HG03045 (cell line): ENCODE measurements around the gene ACSF3.

Source experiments
- ATAC-seq: cut with Tn5 transposase; IDR thresholded peaks from one replicate; pipeline ENCODE4 v1.9.1; 2021; ENCODE audit warnings: mild to moderate bottlenecking, moderate library complexity; ENCODE audit not compliant: unreplicated experiment

Gene ACSF3

GRCh38 chr16:89123001-89123830 lies 29.6 kb downstream of the ACSF3 start:
- ATAC-seq: no peak

GRCh38 chr16:89123831-89124100 lies 30.1 kb downstream of the ACSF3 start:
- ATAC-seq: no peak

- ATAC-seq: no peak
These were observed 35.7 kb downstream of the ACSF3 start for GRCh38 chr16:89129378-89129777.

GRCh38 chr16:89130448-89130847 lies 36.8 kb downstream of the ACSF3 start:
- no peak for ATAC-seq

- ATAC-seq: no peak
These were observed 38.1 kb downstream of the ACSF3 start for GRCh38 chr16:89131783-89132182.

- ATAC-seq: no peak
These were observed 38.7 kb downstream of the ACSF3 start for GRCh38 chr16:89132194-89133005.

- no peak for ATAC-seq
These were observed 39.9 kb downstream of the ACSF3 start for GRCh38 chr16:89133457-89134127.

- no peak for ATAC-seq
These were observed 40.6 kb downstream of the ACSF3 start for GRCh38 chr16:89134269-89134668.

- ATAC-seq: no peak
These were observed 41.5 kb downstream of the ACSF3 start for GRCh38 chr16:89135166-89135565.

GRCh38 chr16:89135971-89136765 lies 42.5 kb downstream of the ACSF3 start:
- no peak for ATAC-seq

GRCh38 chr16:89136931-89137330 lies 43.3 kb downstream of the ACSF3 start:
- no peak for ATAC-seq

- no peak for ATAC-seq
These were observed 44.2 kb downstream of the ACSF3 start for GRCh38 chr16:89137666-89138512.

GRCh38 chr16:89138513-89138795 lies 44.8 kb downstream of the ACSF3 start:
- no peak for ATAC-seq

GRCh38 chr16:89138843-89139520 lies 45.3 kb downstream of the ACSF3 start:
- ATAC-seq: no peak

GRCh38 chr16:89139907-89140361 lies 46.3 kb downstream of the ACSF3 start:
- ATAC-seq: no peak

GRCh38 chr16:89140401-89140800 lies 46.7 kb downstream of the ACSF3 start:
- no peak for ATAC-seq

- ATAC-seq: no peak
These were observed 47.6 kb downstream of the ACSF3 start for GRCh38 chr16:89140981-89141883.

GRCh38 chr16:89141884-89142267 lies 48.2 kb downstream of the ACSF3 start:
- no peak for ATAC-seq
